IPS-18c (cell line): Measurements from ENCODE around the gene CHRNA4.

Experiments used
- H3K4me3 ChIP-seq: 2 replicates; pipeline ENCODE4 v1.7.0; 2013; ENCODE audit warnings: low read depth, mild to moderate bottlenecking, low read length, moderate library complexity; ENCODE audit not compliant: insufficient read depth
- H3K9me3 ChIP-seq: one replicate; pipeline ENCODE4 v1.6.1; 2013; ENCODE audit warnings: mild to moderate bottlenecking, low read length, moderate library complexity; ENCODE audit not compliant: control insufficient read depth, insufficient read depth

The CHRNA4 gene

DNA sequence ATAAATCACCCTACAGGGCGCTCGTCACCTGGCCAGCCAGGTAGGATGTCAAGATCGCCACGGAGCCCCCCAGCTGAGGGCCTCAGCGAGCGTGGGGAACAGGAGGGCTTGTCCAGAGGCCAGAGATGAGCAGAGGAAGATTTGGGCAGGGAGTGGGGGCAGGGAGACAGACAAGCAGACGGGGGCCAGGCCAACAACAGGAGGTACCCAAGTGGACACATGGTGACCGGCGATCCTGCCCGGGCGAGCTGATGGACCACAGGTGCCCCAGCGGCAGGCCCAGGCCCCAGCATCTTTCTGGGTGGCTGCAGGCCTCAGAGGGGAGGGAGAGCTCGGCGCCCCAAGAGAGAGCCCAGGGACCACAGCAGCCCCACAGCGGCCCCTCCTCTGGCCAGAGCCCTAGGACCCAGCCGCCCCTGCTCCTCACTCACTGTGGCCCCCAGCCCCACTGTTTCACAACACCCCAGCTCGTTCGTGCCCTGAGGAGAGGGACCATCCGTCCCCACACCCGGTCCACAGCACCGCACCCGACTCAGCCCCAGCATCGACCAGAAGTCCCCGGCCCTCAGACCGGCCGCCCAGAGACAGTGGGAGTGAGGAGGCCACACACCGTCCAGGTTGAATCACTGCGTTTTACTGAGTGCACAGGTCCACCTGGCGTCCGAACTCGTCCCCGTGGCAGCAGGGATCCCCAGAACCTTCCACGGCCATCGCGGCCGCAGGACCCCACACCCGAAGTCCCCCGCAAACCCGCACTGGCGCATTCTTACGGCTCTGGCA lies 38.6 kb upstream of the CHRNA4 start:
- no peak overlapping the region for H3K4me3 ChIP-seq
- no peaks in the 10 kb centered on the region for H3K9me3 ChIP-seq

- no peaks in the 10 kb centered on the region for H3K9me3 ChIP-seq
- no peak overlapping the region for H3K4me3 ChIP-seq
Observed at GRCh38 chr20:63398744-63399514, 37.8 kb upstream of the CHRNA4 start.

DNA sequence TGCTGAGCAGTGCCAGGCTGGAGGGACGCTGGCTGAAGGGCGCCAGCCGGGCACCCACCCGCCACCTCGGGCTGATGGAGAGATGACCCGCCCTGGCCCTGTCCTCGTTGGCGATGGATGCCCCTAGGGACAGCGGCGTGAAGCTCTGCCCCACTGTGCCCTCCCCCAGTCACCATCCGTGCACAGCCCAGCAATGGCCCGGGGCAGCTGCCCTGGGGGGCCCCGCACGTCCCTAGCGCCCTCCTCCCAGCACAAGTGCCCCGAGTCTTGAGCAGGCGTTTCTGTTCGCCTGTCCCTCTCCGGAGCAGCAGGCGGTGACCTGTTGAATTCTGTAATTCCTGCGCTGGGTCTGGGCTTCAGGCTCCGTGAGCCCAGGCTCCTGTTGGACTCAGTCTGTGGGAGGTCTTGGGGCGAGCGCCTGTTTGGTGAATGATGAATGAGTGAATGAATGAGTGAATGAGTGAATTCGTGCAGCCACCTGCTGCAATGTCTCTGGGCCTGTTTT lies 36.8 kb upstream of the CHRNA4 start:
- no peak overlapping the region for H3K4me3 ChIP-seq
- no peaks in the 10 kb centered on the region for H3K9me3 ChIP-seq

DNA sequence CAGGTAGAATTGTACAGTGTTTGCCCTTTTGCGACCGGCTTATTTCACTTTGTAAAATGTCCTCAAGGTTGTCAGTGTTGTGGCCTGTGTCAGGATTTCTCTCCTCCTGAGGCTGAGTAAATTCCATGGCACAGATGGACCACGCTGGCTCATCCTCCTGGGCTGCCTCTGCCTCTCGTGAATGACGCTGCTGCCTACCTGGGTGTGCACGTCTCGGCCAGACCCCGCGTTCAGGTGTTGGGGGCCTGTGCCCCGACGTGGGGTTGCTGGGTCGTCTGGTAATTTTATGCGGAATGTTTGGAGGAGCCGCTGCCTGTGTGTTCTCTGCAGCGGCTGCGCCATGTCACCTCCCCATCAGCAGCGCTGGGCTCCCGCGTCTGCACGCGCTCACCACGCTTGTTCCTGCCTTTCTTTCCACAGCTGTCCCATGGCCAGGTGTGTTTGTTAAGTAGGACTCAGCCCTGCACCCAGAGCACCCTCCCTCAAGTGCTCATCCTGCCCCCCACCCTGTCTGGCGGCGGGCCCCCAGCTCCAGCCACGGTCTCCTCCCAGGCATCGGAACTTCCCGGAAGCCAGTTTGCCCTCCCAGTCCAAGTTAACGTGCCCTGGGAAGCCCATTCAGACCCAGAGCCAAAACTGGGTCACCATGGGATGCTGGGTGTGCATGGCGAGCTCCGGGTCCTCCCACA lies 36.1 kb upstream of the CHRNA4 start:
- H3K4me3 ChIP-seq: no peak overlapping the region
- H3K9me3 ChIP-seq: peaks cover 3% of the 10 kb centered on the region

DNA sequence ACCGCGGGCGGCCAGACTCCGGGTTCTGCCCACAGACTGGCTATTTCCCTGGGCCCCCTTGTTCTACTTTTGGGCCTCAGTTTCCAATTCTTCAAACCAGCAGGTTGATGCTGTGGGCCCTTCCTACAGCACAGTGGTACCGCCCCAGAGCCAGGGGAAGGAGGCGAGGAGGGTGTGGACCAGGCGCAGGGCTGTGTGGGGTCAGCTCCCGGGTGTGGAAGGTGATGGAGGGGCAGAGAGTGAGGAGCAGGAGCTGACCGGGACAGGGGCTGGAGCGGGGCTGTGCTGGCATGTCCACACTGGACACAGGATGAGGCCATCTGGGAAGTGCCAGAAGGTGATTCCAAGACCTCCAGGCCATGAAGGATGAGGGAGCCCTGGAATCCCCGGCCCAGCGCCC lies 35.2 kb upstream of the CHRNA4 start:
- no peak overlapping the region for H3K4me3 ChIP-seq
- peaks cover 8% of the 10 kb centered on the region for H3K9me3 ChIP-seq

- peaks cover 8% of the 10 kb centered on the region for H3K9me3 ChIP-seq
- H3K4me3 ChIP-seq: no peak overlapping the region
Observed at GRCh38 chr20:63395723-63396122, 34.6 kb upstream of the CHRNA4 start.

DNA sequence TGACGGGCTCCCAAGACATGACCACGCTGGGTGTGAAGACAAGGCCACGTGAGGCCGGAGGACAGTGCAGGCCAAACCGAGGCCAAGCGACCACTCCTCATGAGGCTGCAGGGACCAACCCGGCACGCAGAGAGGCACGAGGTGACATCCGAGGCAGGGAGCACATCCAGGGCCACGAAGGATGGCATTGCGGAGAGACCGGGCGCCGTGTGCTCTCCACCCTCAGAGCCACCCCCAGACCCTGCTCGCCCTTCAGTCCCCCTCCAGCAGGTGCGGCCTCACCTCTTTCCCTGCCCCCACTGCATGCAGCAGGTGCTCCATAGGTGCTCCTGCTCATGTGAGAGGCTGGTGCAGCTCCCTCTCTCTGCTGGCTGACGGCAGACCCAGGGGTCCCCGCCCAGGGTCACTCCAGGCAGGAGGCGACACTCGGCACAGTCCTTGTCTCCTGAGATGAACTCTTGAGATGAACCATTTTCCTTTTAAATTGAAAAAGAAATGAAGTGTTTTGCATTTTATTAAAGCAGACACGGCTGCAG lies 33.8 kb upstream of the CHRNA4 start:
- Histone ChIP-seq H3K4me3 (no peak overlapping the region), H3K9me3 (peaks cover 8% of the 10 kb centered on the region)

DNA sequence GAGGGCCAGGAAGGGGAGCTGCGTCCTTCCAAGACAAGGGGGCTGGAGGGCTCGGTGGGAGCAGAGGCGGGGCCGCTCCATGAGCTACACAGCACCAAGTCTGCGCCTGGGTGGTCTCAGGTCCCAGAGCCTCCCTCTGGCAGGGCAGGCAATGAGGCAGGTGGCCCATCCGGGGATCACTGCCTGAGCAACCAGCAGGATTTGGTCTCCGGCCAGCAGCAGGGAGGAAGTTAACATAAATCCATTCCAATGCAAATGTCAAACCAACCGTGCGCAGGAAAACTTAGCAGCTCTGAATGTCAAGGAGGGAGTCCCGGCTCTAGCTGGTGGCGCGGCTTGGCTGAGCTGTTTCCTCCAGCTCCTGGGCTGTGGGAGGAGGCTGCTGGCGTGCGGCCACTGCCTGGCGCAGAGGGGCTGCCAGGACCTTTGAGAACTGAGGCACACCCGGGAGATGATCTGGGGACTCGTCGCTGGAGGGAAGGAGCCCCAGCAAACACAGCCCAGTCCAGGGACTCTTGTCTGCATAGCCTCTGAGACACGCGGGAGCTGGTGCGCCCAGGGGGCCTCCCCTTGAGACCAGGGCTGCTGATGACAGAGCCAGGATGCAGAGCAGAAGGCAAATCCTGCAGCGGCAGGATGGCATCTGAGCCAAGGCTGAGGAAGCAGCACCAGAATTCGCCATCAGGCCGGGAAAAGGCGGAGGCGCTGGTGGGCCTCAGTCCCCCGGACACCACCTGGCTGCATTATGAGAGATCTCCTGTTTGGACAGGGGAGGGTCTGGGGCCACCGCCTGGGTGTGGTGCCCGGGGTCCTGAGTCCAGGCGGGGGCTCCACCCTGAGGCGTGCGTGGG lies 33.1 kb upstream of the CHRNA4 start:
- no peak overlapping the region for H3K4me3 ChIP-seq
- H3K9me3 ChIP-seq: peaks cover 8% of the 10 kb centered on the region

DNA sequence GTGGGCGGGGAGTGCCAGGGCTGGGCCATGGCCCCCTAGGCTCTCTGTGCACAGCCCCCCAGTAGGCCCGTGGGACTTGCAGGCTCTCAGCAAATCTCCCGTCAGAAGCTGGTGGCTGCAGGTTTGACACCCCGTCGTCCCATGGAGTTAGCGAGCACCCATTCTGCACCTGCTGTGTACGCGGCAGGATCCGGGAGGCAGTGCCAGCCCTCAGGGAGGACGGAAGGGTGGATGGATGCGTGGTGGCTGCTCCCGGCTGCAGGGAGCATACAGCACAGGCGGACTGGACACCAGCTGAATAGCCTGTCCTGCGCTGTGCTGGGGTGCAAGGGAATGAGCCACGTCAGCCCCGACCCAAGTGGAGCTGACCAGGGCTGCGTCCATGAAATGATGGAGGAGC lies 32.4 kb upstream of the CHRNA4 start:
- Histone ChIP-seq H3K4me3 (peak overlapping the region; percentile 15; the same call in 1 of the 2 replicates), H3K9me3 (peaks cover 10% of the 10 kb centered on the region)

DNA sequence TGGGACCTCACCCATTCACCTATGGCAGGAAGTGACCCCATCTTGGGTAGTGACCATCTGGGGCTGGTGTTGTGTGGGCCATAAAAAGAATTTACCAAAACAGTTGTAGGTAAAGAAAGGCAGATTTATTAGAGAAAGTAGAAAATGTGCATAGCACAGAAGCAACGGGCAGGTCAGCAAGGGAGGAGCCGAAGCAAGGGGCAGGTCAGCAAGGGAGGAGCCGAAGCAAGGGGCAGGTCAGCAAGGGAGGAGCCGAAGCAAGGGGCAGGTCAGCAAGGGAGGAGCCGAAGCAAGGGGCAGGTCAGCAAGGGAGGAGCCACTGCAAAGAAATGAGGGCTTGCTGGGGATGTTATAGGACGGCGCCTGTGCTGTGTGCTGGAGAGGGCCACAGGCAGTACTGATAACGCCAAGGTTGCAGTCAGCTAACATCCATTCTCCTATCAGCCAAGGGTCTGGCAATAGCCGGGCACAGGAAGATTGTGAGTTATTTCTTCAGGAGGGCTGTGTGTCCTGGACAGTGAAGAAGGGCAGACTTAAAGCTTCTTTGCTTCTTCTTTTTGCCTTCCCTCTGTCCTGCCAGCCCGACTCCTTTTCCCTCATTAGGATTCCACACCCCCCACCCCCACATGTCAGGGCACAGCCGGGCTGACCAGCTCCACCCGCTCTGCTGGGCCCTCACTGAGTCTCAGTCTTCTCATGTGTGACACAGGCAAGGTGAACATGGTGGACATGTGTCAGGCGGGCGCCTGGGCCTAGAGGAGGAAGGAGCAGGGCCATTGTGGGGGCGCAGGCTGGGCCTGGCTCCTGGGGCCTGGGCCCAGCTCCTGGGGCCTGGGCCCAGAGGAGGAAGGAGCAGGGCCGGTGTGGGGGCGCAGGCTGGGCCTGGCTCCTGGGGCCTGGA lies 31.6 kb upstream of the CHRNA4 start:
- no peak overlapping the region for H3K4me3 ChIP-seq
- H3K9me3 ChIP-seq: peaks cover 10% of the 10 kb centered on the region

DNA sequence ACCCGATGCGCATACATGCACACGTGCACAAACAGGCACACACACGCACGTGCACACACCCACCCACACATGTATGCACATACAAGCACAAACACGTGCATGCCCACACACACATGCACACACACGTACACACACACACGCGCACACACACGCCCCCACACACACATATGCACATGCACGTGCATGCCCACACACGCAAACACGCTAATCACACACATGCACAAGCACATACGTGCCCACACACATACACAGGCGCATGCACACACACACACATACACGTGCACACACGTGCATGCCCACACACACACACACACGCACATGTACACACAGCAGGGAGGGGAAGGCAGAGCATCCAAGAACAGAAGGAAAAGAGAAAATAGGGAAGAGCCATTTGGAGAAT lies 26.8 kb upstream of the CHRNA4 start:
- Histone ChIP-seq H3K4me3 (no peak overlapping the region), H3K9me3 (peaks cover 16% of the 10 kb centered on the region)

GRCh38 chr20:63387393-63387792 lies 26.2 kb upstream of the CHRNA4 start:
- H3K9me3 ChIP-seq: peaks cover 13% of the 10 kb centered on the region
- H3K4me3 ChIP-seq: no peak overlapping the region

GRCh38 chr20:63386491-63386890 lies 25.3 kb upstream of the CHRNA4 start:
- Histone ChIP-seq H3K4me3 (no peak overlapping the region), H3K9me3 (peaks cover 8% of the 10 kb centered on the region)

- Histone ChIP-seq H3K9me3 (peaks cover 8% of the 10 kb centered on the region), H3K4me3 (no peak overlapping the region)
Observed at GRCh38 chr20:63385819-63386218, 24.7 kb upstream of the CHRNA4 start.

GRCh38 chr20:63384336-63384735 lies 23.2 kb upstream of the CHRNA4 start:
- H3K9me3 ChIP-seq: peaks cover 8% of the 10 kb centered on the region
- no peak overlapping the region for H3K4me3 ChIP-seq

DNA sequence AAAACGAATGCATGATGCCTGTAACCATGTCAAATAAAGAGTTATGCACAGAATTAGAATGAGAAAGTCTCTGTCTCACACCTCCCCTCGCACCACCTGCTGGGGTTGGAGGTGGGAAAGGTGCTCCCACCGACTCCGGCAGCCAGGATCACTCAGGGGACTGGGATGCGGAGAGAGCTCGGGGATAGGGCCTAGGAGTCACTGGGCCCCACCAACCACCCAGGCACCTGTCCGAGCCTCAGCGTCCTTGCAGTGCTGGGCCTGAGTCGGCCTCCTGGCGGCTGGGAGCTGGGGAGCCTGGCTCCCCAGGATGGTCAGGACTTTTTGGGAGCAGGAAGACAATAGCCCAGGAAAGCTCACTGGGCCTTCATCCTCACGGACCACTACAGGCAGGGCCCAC lies 22.4 kb upstream of the CHRNA4 start:
- Histone ChIP-seq H3K4me3 (no peak overlapping the region), H3K9me3 (peaks cover 6% of the 10 kb centered on the region)
